ENCODE measurements around the gene CAMP.

DNA sequence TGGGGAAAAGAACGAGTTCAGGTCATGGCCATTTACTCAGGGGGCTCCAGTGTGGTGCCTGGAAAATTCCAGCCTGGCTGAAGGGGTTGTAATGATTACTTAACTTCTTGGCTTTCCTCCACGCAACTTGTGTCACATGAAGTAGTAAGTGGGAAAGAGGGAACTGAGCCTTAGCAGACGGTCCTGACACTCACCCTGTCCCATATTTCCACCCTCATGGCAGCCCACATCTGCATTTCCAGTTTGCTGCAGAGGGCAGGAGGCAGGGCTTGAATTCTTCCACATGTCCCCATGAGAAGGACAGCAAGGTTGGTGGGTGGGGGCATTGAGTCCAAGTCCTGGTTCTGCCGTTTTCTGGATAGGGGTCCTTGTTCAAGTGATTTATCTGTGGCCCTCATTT, 7.8 kb upstream of the CAMP start:
- TF ChIP-seq, protein P1, sequence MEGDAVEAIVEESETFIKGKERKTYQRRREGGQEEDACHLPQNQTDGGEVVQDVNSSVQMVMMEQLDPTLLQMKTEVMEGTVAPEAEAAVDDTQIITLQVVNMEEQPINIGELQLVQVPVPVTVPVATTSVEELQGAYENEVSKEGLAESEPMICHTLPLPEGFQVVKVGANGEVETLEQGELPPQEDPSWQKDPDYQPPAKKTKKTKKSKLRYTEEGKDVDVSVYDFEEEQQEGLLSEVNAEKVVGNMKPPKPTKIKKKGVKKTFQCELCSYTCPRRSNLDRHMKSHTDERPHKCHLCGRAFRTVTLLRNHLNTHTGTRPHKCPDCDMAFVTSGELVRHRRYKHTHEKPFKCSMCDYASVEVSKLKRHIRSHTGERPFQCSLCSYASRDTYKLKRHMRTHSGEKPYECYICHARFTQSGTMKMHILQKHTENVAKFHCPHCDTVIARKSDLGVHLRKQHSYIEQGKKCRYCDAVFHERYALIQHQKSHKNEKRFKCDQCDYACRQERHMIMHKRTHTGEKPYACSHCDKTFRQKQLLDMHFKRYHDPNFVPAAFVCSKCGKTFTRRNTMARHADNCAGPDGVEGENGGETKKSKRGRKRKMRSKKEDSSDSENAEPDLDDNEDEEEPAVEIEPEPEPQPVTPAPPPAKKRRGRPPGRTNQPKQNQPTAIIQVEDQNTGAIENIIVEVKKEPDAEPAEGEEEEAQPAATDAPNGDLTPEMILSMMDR (IDR thresholded peaks at IDR 0.05), result no peak
- TF ChIP-seq POLR2A (IDR thresholded peaks at IDR 0.05), result no peak

Measured in body of pancreas (tissue), 4 donors.